HepG2 (cell line): ENCODE data around the gene GRM2. TPM values are rescaled to one million over a fixed set of nuclear protein-coding genes. Genes with fewer than 3 reads are reported as not detected.

Source experiments
- ATAC-seq: fragments of 200-7000 bp; cut with Tn5 transposase; 3 replicates; pipeline ENCODE4 v1.9.1; 2020; ENCODE audit warnings: mild to moderate bottlenecking, moderate library complexity
- BruUV-seq: library from RNA; stranded (reverse); fragments of 400-500 nt; replicated peaks from 2 replicates; lab custom pipeline; 2021; lab: Mats Ljungman, UMichigan
- CTCF ChIA-PET: fragments of 300-600 bp; formaldehyde crosslinking; extraction: SDS; loops from one replicate; lab custom pipeline; 2021; ENCODE audit warnings: low total read pairs, inconsistent platforms, low intra/inter-chr PET ratio; lab: Yijun Ruan, JAX
- POLR2A ChIA-PET: fragments of 350-600 bp; sonication (Branson Sonifier 250); formaldehyde crosslinking; loops from one replicate; lab custom pipeline; 2020; ENCODE audit warnings: antibody characterized with exemption, inconsistent platforms; lab: Yijun Ruan, JAX
- DNase-seq: peaks from one replicate; pipeline ENCODE4 v3.0.0-alpha.2; 2015; ENCODE audit warnings: low spot score
- FAIRE-seq: peaks from 3 replicates; lab custom pipeline; 2011; peaks lifted over from hg19 to GRCh38; lab: Jason Lieb, UNC
- H2AFZ ChIP-seq: one replicate; pipeline ENCODE4 v1.6.1; 2011; ENCODE audit warnings: low read length, inconsistent platforms
- H3K27ac ChIP-seq: fragments of 300-600 bp; 3 replicates; pipeline ENCODE4 v1.8.0; 2011; ENCODE audit warnings: mixed run types, mild to moderate bottlenecking, mixed read lengths, low read length, inconsistent platforms; ENCODE audit not compliant: insufficient read depth; ENCODE audit errors: extremely low read length
- H3K27me3 ChIP-seq, 2 experiments: fragments of 200-600 bp in 1 of 2; 2 replicates in 1 of 2; 3 replicates in 1 of 2; pipeline versions ENCODE4 v1.6.0 to v1.8.0; 2011; ENCODE audit warnings: low read length in 2 of 2, mild to moderate bottlenecking in 2 of 2, moderate library complexity in 2 of 2, inconsistent platforms in 1 of 2; ENCODE audit not compliant: insufficient read depth in 2 of 2, control insufficient read depth in 1 of 2
- H3K36me3 ChIP-seq, 2 experiments: fragments of 200-600 bp in 1 of 2; replicated peaks in 1 of 2; 2 replicates in 1 of 2; 3 replicates in 1 of 2; pipeline versions ENCODE4 v1.5.1 to v1.8.0; 2011; ENCODE audit warnings: low read length in 2 of 2, inconsistent platforms in 1 of 2; ENCODE audit not compliant: insufficient read depth in 2 of 2, control insufficient read depth in 1 of 2
- H3K4me1 ChIP-seq: 2 replicates; pipeline ENCODE4 v1.5.1; 2012; ENCODE audit warnings: low read length, inconsistent platforms; ENCODE audit not compliant: insufficient read depth
- H3K4me2 ChIP-seq: 2 replicates; pipeline ENCODE4 v1.6.0; 2011; ENCODE audit warnings: low read depth, low read length, inconsistent platforms
- H3K4me3 ChIP-seq, 3 experiments: fragments of 200-600 bp in 1 of 3; sonication (generic), shearing (Covaris generic) in 1 of 3; replicated peaks in 1 of 3; 2 replicates each; pipeline ENCODE4 v1.5.1; 2011 to 2016; ENCODE audit warnings: low read length in 3 of 3, inconsistent platforms in 2 of 3, low read depth in 2 of 3, mild to moderate bottlenecking in 2 of 3, control low read depth in 1 of 3, mixed read lengths in 1 of 3; ENCODE audit not compliant: insufficient read depth in 1 of 3
- H3K79me2 ChIP-seq: one replicate; pipeline ENCODE4 v1.6.1; 2011; ENCODE audit warnings: low read length, inconsistent platforms; ENCODE audit not compliant: insufficient read depth
- H3K9ac ChIP-seq: 2 replicates; pipeline ENCODE4 v1.6.0; 2011; ENCODE audit warnings: mild to moderate bottlenecking, low read depth, low read length, inconsistent platforms; ENCODE audit not compliant: insufficient read depth
- H3K9me3 ChIP-seq: 2 replicates; pipeline ENCODE4 v1.5.1; 2012; ENCODE audit warnings: mild to moderate bottlenecking, low read length
- H4K20me1 ChIP-seq: 2 replicates; pipeline ENCODE4 v1.6.0; 2011; ENCODE audit warnings: inconsistent platforms, mild to moderate bottlenecking, low read length, moderate library complexity; ENCODE audit not compliant: insufficient read depth
- MNT ChIP-seq: fragments of 450-650 bp; IDR thresholded peaks from 2 replicates; pipeline ENCODE4 v1.6.1; 2016
- ZBTB34 ChIP-seq: sonication (generic); formaldehyde crosslinking; IDR thresholded peaks from 2 replicates; pipeline ENCODE4 v1.8.0; 2022; ENCODE audit warnings: mild to moderate bottlenecking, missing genetic modification reagents
- WGBS: methylation state at CpG from one replicate; pipeline ENCODE4 v1.1.6; 2017; ENCODE audit warnings: low lambda C conversion rate; 5-methylcytosine and 5-hydroxymethylcytosine counted together
- in situ Hi-C: cut with HindIII; loops from 2 replicates; pipeline ENCODE4 v1.10.0; 2017; ENCODE audit warnings: low pct_unique_long_range_greater_than_20kb; ENCODE audit not compliant: extremely low pct_ligation_motif_present
- intact Hi-C: fragments of 100-400 bp; cut with micrococcal nuclease; formaldehyde crosslinking; loops from one replicate; pipeline ENCODE4 v1.10.0; 2022; ENCODE audit not compliant: unreplicated experiment
- polyA plus RNA-seq, 8 experiments: library from polyadenylated mRNA; depleted of rRNA in 3 of 8; stranded (reverse) in 7 of 8; unstranded in 1 of 8; fragments of >200 nt; fragmentation: Illumina TruSeq in 4 of 8; extraction: Trizol in 4 of 8; gene quantifications; 2 replicates each; pipeline versions ENCODE4 v1.2.1 to v1.2.3, GENCODE V29; 2011 to 2016; ENCODE audit warnings: low read depth in 4 of 8, missing spikeins in 1 of 8, mixed read lengths in 1 of 8; ENCODE audit not compliant: insufficient read depth in 1 of 8
- total RNA-seq, 5 experiments: library from RNA; depleted of rRNA; stranded (reverse); fragments of >200 nt; fragmentation: Illumina TruSeq; extraction: Trizol; gene quantifications; 2 replicates each; pipeline ENCODE4 v1.2.3, GENCODE V29; 2016; ENCODE audit warnings: low read depth in 1 of 5

Gene GRM2
- total and polyA plus RNA-seq, 2 of the 13 experiments (the other 11 are each of a cell fraction or from before 2014, with no cell fraction given) = 0.04 to 0.07 TPM

GRCh38 chr3:51705276-51706020 lies 1.4 kb upstream of the GRM2 start:
- no peak for FAIRE-seq
- no peak overlapping the region for H2AFZ ChIP-seq
- H3K4me3 ChIP-seq = no peak overlapping the region
- no peak overlapping the region for H3K9ac ChIP-seq
- in situ Hi-C loops (no loop called here), intact Hi-C loops (no loop called here)
- H3K36me3 ChIP-seq = peaks cover 6 to 7% of the 10 kb centered on the region in 2 experiments; a peak in 3 of 5 replicates
- ChIA-PET CTCF (no interaction called here), POLR2A (interaction anchor here (0.5 kb wide), 1 partner anchor 1340 kb away, joined by 3 read pairs; no protein-coding TSS in a partner anchor)
- ATAC-seq = no peak
- H3K4me1 ChIP-seq = peaks cover 7% of the 10 kb centered on the region; the same call in 1 of the 2 replicates
- H3K27ac ChIP-seq = no peak overlapping the region
- no peak for TF ChIP-seq ZBTB34 (CRISPR knock-in tag)
- TF ChIP-seq MNT = peak; percentile 54; the same call in 1 of the 2 replicates
- H3K27me3 ChIP-seq = peaks cover 0 to 13% of the 10 kb centered on the region in 2 experiments; a peak in 3 of 5 replicates
- no peak for DNase-seq
- BruUV-seq = no TSS peak
- WGBS = 88% methylated on average over 3 of the region's 8 CpGs
- H3K9me3 ChIP-seq = no peaks in the 10 kb centered on the region
- peaks cover 11% of the 10 kb centered on the region; the same call in 1 of the 2 replicates for H4K20me1 ChIP-seq
- no peaks in the 10 kb centered on the region for H3K79me2 ChIP-seq
- H3K4me2 ChIP-seq = no peak overlapping the region
